ENCODE data around the gene APBA1. TPM values are rescaled to one million over a fixed set of nuclear protein-coding genes. Genes with fewer than 3 reads are reported as not detected.

APBA1 gene
- polyA plus RNA-seq, 1 donor (not counting 4 experiments of a cell fraction or from before 2014, with no cell fraction given) = 0.66 TPM

- Histone ChIP-seq H3K79me2 (ENCODE audit: control insufficient read depth, insufficient read depth, low read length) (no peaks in the 10 kb centered on the region), H3K4me1 (ENCODE audit: control insufficient read depth, extremely low read depth, insufficient read depth, low read length) (peaks cover 11% of the 10 kb centered on the region), H3K4me3 (ENCODE audit: control insufficient read depth in 2 of 3, extremely low read depth in 1 of 3, insufficient read depth in 2 of 3, low read depth in 1 of 3, low read length in 3 of 3) (no peak overlapping the region), H4K20me1 (ENCODE audit: control insufficient read depth, extremely low read depth, insufficient read depth, low read length) (no peaks in the 10 kb centered on the region), H3K27me3 (ENCODE audit: control insufficient read depth, extremely low read depth, insufficient read depth, low read length) (no peaks in the 10 kb centered on the region), H3K4me2 (ENCODE audit: control insufficient read depth, extremely low read depth, insufficient read depth, low read depth, low read length) (peak overlapping the region; percentile 17), H3K9ac (ENCODE audit: control insufficient read depth, extremely low read depth, insufficient read depth, low read length) (no peak overlapping the region), H3K36me3 (ENCODE audit: control insufficient read depth in 2 of 2, extremely low read depth in 1 of 2, insufficient read depth in 2 of 2, low read length in 2 of 2) (no peaks in the 10 kb centered on the region), H3K9me3 (ENCODE audit: control insufficient read depth, low read depth, low read length) (no peaks in the 10 kb centered on the region), H2AFZ (ENCODE audit: control insufficient read depth, low read length) (peak overlapping the region; percentile 4), H3K27ac (ENCODE audit: control insufficient read depth, insufficient read depth, low read length) (no peak overlapping the region), H3K9me1 (ENCODE audit: control insufficient read depth, extremely low read depth, insufficient read depth, low read length) (no peaks in the 10 kb centered on the region)
- TF ChIP-seq CTCF (optimal IDR thresholded peaks at IDR 0.05 in 1 of 3, IDR thresholded peaks at IDR 0.05 in 1 of 3, conservative IDR thresholded peaks at IDR 0.05 in 1 of 3; ENCODE audit: extremely low read depth in 1 of 3, insufficient read depth in 2 of 3, low read length in 3 of 3) = no peak
- no peak for TF ChIP-seq EZH2 (IDR thresholded peaks at IDR 0.05; ENCODE audit: low read length)
- FAIRE-seq (peak; percentile 85), DNase-seq (ENCODE audit: low read depth, low spot score) (peak; percentile 25)
- dilution Hi-C loops (cut with MboI; ENCODE audit: extremely low pct_ligation_motif_present, low sequenced_read_pairs) = no loop called here
These were observed 89.5 kb downstream of the APBA1 start for GRCh38 chr9:69582544-69583297.

GRCh38 chr9:69582018-69582417 is 90.2 kb downstream of the APBA1 start:
- Histone ChIP-seq H2AFZ (ENCODE audit: control insufficient read depth, low read length) (no peak overlapping the region), H3K27me3 (ENCODE audit: control insufficient read depth, extremely low read depth, insufficient read depth, low read length) (no peaks in the 10 kb centered on the region), H3K4me1 (ENCODE audit: control insufficient read depth, extremely low read depth, insufficient read depth, low read length) (peaks cover 11% of the 10 kb centered on the region), H3K4me3 (ENCODE audit: control insufficient read depth in 2 of 3, extremely low read depth in 1 of 3, insufficient read depth in 2 of 3, low read depth in 1 of 3, low read length in 3 of 3) (no peak overlapping the region), H3K9ac (ENCODE audit: control insufficient read depth, extremely low read depth, insufficient read depth, low read length) (no peak overlapping the region), H3K4me2 (ENCODE audit: control insufficient read depth, extremely low read depth, insufficient read depth, low read depth, low read length) (peak overlapping the region; percentile 17), H3K36me3 (ENCODE audit: control insufficient read depth in 2 of 2, extremely low read depth in 1 of 2, insufficient read depth in 2 of 2, low read length in 2 of 2) (no peaks in the 10 kb centered on the region), H4K20me1 (ENCODE audit: control insufficient read depth, extremely low read depth, insufficient read depth, low read length) (no peaks in the 10 kb centered on the region), H3K27ac (ENCODE audit: control insufficient read depth, insufficient read depth, low read length) (no peak overlapping the region), H3K9me3 (ENCODE audit: control insufficient read depth, low read depth, low read length) (no peaks in the 10 kb centered on the region), H3K9me1 (ENCODE audit: control insufficient read depth, extremely low read depth, insufficient read depth, low read length) (no peaks in the 10 kb centered on the region), H3K79me2 (ENCODE audit: control insufficient read depth, insufficient read depth, low read length) (no peaks in the 10 kb centered on the region)
- dilution Hi-C loops (cut with MboI; ENCODE audit: extremely low pct_ligation_motif_present, low sequenced_read_pairs) = no loop called here
- no peak for DNase-seq (ENCODE audit: low read depth, low spot score)
- no peak for FAIRE-seq
- no peak for TF ChIP-seq EZH2 (IDR thresholded peaks at IDR 0.05; ENCODE audit: low read length)

Data from keratinocyte (primary cell).